ENCODE results near the gene AHCY.
"Not testable (repeated sequence)": the region's sequence is repeated elsewhere in the genome, so short reads cannot be mapped to it uniquely, and the experiment has no call there.

The AHCY gene

GRCh38 chr20:34252431-34253086 is 50.6 kb downstream of the AHCY start:
- not testable (repeated sequence) for DNase-seq

GRCh38 chr20:34251619-34252018 is 51.5 kb downstream of the AHCY start:
- DNase-seq = no peak

DNA sequence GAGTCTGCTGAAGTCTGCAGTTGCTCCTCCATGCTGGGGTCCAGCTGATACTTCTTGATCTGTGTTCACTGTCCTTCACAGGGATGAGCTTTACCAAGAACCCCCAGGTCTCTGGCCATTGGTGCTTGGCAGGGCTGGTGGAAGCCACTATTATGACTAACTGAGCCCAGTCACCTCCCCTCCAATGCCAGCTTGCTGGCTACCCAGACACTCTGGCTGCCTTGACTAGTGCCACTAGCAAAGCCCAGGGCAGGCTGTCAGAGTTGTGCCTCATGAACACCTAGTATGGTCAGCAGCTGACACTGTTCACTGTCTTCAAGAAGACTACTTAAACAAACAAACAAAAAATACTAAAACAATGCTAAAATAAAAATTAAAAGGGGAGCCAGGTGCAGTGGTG is 53.1 kb downstream of the AHCY start:
- no peak for DNase-seq

GRCh38 chr20:34249291-34249690 is 53.9 kb downstream of the AHCY start:
- no peak for DNase-seq

DNA sequence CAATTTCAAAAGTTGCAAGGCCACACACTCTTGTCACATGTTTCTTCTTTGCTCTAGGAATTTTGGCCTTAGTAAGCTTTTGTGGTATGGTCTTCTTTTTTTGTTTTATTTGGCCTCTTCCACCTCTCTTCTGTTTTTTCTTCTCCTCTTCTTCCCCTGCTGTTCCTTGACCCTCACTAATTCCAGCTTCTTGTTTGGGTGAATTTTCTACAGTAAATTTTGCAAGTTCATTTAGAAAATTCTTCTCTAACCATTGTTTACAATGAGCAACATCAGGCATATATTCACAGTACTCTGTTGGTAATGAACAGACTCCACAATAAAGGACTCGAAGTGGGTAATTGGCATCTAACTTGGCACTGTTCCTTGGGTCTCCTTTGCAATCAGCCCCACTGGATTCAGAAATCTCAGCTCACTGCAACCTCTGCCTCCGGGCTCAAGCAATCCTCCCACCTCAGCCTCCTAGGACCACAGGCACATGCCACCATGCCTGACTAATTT is 57.0 kb downstream of the AHCY start:
- DNase-seq = no peak

DNA sequence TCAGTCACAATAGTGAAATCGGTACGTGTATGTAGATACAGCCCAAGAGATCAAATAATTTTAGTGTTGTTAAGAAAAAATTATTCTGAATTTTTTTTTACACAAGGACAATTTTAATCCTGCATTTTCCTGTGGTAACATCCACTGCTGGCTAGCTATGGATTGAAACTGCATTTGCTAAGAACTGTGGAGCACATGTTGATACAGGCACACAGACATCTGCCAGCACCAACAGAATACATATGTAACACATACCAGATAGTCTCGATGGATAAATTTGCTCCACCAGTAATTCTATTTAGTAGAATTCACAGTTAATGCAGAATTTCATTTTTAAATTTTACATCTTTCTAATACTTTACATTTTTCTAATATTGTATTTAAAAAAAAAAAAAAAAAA is 59.8 kb downstream of the AHCY start:
- DNase-seq = peak; percentile 83

GRCh38 chr20:34242879-34243278 is 60.3 kb downstream of the AHCY start:
- no peak for DNase-seq

DNA sequence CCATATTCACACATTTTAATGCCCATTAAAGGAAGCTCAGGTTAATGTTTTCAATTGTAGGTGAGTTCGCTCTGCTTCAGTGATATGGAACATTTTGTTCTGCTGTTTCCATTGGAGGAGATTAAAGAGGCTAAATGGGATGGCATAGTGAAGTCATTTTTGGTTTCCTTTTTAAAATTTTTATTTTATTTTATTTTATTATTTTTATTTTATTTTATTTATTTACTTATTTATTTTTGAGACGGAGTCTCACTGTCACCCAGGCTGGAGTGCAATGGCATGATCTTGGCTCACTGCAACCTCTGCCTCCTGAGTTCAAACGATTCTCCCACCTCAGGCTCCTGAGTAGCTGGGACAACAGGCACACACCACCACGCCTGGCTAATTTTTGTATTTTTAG is 61.1 kb downstream of the AHCY start:
- DNase-seq = not testable (repeated sequence)

GRCh38 chr20:34240693-34241615 is 62.2 kb downstream of the AHCY start, which contains the start of gene ASIP:
ASIP (plus strand) TSS chr20:34241423; CDS start chr20:34260375, 18,952 bp downstream.
- DNase-seq = no peak

GRCh38 chr20:34240121-34240520 is 63.0 kb downstream of the AHCY start:
- no peak for DNase-seq

DNA sequence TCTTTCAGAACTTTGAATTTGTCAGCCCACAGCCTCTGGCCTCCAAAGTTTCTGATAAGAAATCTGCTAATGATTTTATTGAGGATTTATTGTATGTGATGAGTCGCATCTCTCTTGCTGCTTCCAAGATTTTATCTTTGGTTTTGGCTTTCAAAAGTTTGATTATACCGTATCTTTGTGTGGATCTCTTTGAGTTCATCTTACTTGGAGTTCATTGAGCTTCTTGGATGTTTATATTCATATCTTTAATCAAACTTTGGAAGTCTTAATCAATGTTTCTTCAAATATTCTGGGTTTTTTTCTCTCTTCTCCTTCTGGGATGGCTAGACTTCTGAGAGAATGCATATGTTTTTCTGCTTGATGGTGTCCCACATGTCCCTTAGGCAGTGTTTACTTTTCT is 65.2 kb downstream of the AHCY start:
- no peak for DNase-seq

GRCh38 chr20:34235875-34236274 is 67.3 kb downstream of the AHCY start:
- DNase-seq = no peak

DNA sequence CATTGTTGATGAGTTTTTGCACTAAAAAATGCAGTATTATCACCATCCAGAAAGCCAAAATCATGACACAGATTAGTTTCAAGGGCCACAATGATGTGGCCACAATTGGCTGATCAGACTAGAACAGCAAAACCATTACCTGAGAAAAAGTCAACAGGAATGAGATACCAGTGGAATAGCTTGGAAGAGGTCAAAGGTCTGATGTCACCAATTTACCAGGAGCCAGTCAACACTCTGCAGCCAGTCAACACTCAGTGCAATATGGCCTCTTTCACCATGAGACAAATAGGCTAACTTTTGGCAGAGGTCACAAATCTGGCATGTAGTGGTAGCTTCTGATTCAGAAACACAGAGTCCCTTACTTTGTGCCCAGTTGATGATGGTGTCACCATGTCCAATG is 69.5 kb downstream of the AHCY start:
- no peak for DNase-seq

- DNase-seq = no peak
Observed at GRCh38 chr20:34232494-34233087, 70.6 kb downstream of the AHCY start.

DNA sequence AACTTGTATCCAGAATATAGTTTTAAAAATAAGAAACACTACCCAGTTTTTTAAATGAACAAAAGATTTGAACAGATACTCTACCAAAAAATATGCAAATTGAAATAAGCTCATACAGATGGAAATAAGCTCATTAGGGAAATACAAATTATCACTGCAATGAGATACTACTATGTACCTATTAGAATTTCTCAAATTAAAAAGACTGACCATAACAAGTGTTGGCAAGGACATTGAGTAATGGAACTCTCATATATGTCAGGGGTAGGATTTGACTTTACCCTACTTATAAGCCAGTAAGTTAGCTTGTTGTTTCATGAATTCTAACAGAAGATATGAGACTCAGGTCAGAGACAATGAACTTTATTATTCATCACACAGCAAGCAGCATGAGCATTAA is 71.5 kb downstream of the AHCY start:
- DNase-seq = no peak

Data from NCI-H524 treated with DMSO at 0.1 percent for 48 hours (cell line).